Measurements from ENCODE around the gene EML4.

Gene EML4

DNA sequence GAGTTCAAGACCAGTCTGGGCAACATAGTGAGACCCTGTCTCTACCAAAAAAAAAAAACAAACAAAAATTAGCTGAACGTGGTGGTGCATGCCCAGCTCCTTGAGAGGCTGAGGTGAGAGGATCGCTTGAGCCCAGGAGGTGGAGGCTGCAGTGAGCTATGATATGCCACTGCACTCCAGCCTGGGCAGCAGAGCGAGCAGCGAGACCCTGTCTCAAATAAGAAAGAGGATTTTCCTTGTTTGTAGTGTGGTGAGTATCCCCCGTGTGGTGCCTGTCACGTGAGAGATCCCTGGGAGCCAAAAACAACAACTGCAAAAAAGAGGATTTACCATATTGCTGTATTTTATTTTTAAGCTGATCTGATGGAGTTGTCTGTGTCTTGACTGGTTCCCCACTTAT is 9.2 kb downstream of the EML4 start:
- Histone ChIP-seq H3K27ac (ENCODE audit: low read length) (no peak overlapping the region), H3K9ac (ENCODE audit: low read length) (no peak overlapping the region), H3F3A (ENCODE audit: insufficient read depth, low read length) (no peaks in the 10 kb centered on the region), H3K4me2 (ENCODE audit: low read depth, low read length) (no peak overlapping the region), H3K4me1 (ENCODE audit: low read length) (peaks cover 3% of the 10 kb centered on the region), H3K79me2 (ENCODE audit: low read length) (peaks cover 99% of the 10 kb centered on the region), H2AFZ (ENCODE audit: low read length) (no peak overlapping the region), H3K27me3 (replicated peaks; ENCODE audit: insufficient read depth, low read length) (no peaks in the 10 kb centered on the region), H3K4me3 (ENCODE audit: low read length) (no peak overlapping the region), H3K9me2 (replicated peaks; ENCODE audit: insufficient read depth, low read length) (no peaks in the 10 kb centered on the region), H3K9me3 (replicated peaks; ENCODE audit: insufficient read depth, low read length) (no peaks in the 10 kb centered on the region), H4K20me1 (ENCODE audit: insufficient read depth, low read length) (peaks cover 11% of the 10 kb centered on the region; the same call in 1 of the 2 replicates), H3K36me3 (replicated peaks; ENCODE audit: insufficient read depth, low read length) (no peaks in the 10 kb centered on the region)
- no peak for DNase-seq
- no peak for TF ChIP-seq EZH2phosphoT487 (IDR thresholded peaks at IDR 0.05; ENCODE audit: low read length)
- TF ChIP-seq CTCF (IDR thresholded peaks at IDR 0.05; ENCODE audit: low read length), result no peak
- TF ChIP-seq EZH2 (optimal IDR thresholded peaks at IDR 0.05; ENCODE audit: low read depth, low read length), result no peak

DNA sequence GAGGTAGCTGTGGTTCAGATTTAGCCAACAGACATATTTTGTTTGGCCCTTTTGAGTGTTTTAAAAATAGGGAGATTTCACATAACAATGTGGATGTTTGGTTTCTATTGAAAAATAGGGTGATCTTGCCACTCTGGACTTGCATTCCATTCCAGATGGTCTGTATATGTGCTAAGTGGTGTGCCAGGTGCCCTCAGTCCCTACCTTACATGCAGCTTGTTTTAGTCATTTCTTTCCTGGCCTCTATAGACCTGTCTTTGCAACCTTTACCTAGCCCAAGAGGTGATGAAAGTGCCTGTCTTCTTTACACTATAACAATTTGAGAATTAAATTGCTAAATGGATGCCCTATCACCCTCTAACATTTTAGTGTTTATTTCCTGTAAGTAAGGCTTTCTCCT is 11.1 kb downstream of the EML4 start:
- Histone ChIP-seq H3K79me2 (ENCODE audit: low read length) (peaks cover 99% of the 10 kb centered on the region), H3K4me2 (ENCODE audit: low read depth, low read length) (no peak overlapping the region)
- TF ChIP-seq EZH2 (optimal IDR thresholded peaks at IDR 0.05; ENCODE audit: low read depth, low read length), result no peak

GRCh38 chr2:42182654-42183308 is 13.6 kb downstream of the EML4 start:
- no peak overlapping the region for H3K27ac ChIP-seq (ENCODE audit: low read length)

More for the DNA sequence above, 11.1 kb downstream of the EML4 start:
- Histone ChIP-seq H3K9ac (ENCODE audit: low read length) (no peak overlapping the region), H3K4me1 (ENCODE audit: low read length) (peaks cover 4% of the 10 kb centered on the region), H3K27me3 (replicated peaks; ENCODE audit: insufficient read depth, low read length) (no peaks in the 10 kb centered on the region), H3F3A (ENCODE audit: insufficient read depth, low read length) (no peaks in the 10 kb centered on the region), H3K36me3 (replicated peaks; ENCODE audit: insufficient read depth, low read length) (no peaks in the 10 kb centered on the region), H4K20me1 (ENCODE audit: insufficient read depth, low read length) (peaks cover 11% of the 10 kb centered on the region; the same call in 1 of the 2 replicates), H3K27ac (ENCODE audit: low read length) (no peak overlapping the region), H2AFZ (ENCODE audit: low read length) (no peak overlapping the region), H3K4me3 (ENCODE audit: low read length) (no peak overlapping the region), H3K9me2 (replicated peaks; ENCODE audit: insufficient read depth, low read length) (no peaks in the 10 kb centered on the region), H3K9me3 (replicated peaks; ENCODE audit: insufficient read depth, low read length) (no peaks in the 10 kb centered on the region)
- DNase-seq, result no peak

More at GRCh38 chr2:42182654-42183308, 13.6 kb downstream of the EML4 start:
- H3K27me3 ChIP-seq (replicated peaks; ENCODE audit: insufficient read depth, low read length), result no peaks in the 10 kb centered on the region
- H3K9ac ChIP-seq (ENCODE audit: low read length), result no peak overlapping the region
- H3K4me1 ChIP-seq (ENCODE audit: low read length), result peaks cover 4% of the 10 kb centered on the region
- H3K79me2 ChIP-seq (ENCODE audit: low read length), result peaks cover 99% of the 10 kb centered on the region
- no peak overlapping the region for H3K4me3 ChIP-seq (ENCODE audit: low read length)
- no peaks in the 10 kb centered on the region for H3K9me3 ChIP-seq (replicated peaks; ENCODE audit: insufficient read depth, low read length)
- no peak for DNase-seq
- H3K36me3 ChIP-seq (replicated peaks; ENCODE audit: insufficient read depth, low read length), result no peaks in the 10 kb centered on the region
- H2AFZ ChIP-seq (ENCODE audit: low read length), result no peak overlapping the region
- H3F3A ChIP-seq (ENCODE audit: insufficient read depth, low read length), result no peaks in the 10 kb centered on the region
- TF ChIP-seq EZH2phosphoT487 (IDR thresholded peaks at IDR 0.05; ENCODE audit: low read length) (no peak), EZH2 (optimal IDR thresholded peaks at IDR 0.05; ENCODE audit: low read depth, low read length) (no peak), CTCF (IDR thresholded peaks at IDR 0.05; ENCODE audit: low read length) (no peak)
- no peak overlapping the region for H3K4me2 ChIP-seq (ENCODE audit: low read depth, low read length)
- peaks cover 6% of the 10 kb centered on the region; the same call in 1 of the 2 replicates for H4K20me1 ChIP-seq (ENCODE audit: insufficient read depth, low read length)
- H3K9me2 ChIP-seq (replicated peaks; ENCODE audit: insufficient read depth, low read length), result no peaks in the 10 kb centered on the region

All from MM.1S (cell line).